K562 (cell line): ENCODE measurements around the gene PIN1. TPM values are rescaled to one million over a fixed set of nuclear protein-coding genes. Genes with fewer than 3 reads are reported as not detected.
A peak's percentile ranks its signal among the peaks of the same experiment; 100 is the strongest.

ENCODE experiments used
- CHD2 ChIP-seq: IDR thresholded peaks from 2 replicates; pipeline ENCODE4 v1.6.1; 2011; ENCODE audit warnings: low read depth, low read length
- HCFC1 ChIP-seq: IDR thresholded peaks from 2 replicates; pipeline ENCODE4 v1.6.1; 2012; ENCODE audit warnings: low read depth, low read length, improper control_type of control experiment
- JUN ChIP-seq, 2 experiments: sonication (generic) in 1 of 2; formaldehyde crosslinking in 1 of 2; IDR thresholded peaks; 2 replicates each; pipeline versions ENCODE4 v1.6.1 to v1.8.0; 2012 to 2022; ENCODE audit warnings: borderline replicate concordance in 2 of 2, mild to moderate bottlenecking in 2 of 2, improper control_type of control experiment in 1 of 2, low read depth in 1 of 2, low read length in 1 of 2, missing genetic modification reagents in 1 of 2
- KLF13 ChIP-seq: fragments of 450-650 bp; IDR thresholded peaks from 2 replicates; pipeline ENCODE4 v1.6.1; 2016; ENCODE audit warnings: missing genetic modification characterization, low read depth, mild to moderate bottlenecking, missing compliant biosample characterization, moderate library complexity, borderline replicate concordance
- MAZ ChIP-seq, 2 experiments: fragments of 450-650 bp in 1 of 2; sonication (generic) in 1 of 2; formaldehyde crosslinking; IDR thresholded peaks in 1 of 2; conservative IDR thresholded peaks in 1 of 2; 2 replicates each; pipeline versions ENCODE4 v1.4.0 to v1.5.0; 2020; ENCODE audit warnings: mild to moderate bottlenecking in 1 of 2, missing genetic modification reagents in 1 of 2
- NFYB ChIP-seq: IDR thresholded peaks from 2 replicates; pipeline ENCODE4 v1.6.1; 2011; ENCODE audit warnings: mild to moderate bottlenecking, moderate library complexity; ENCODE audit not compliant: insufficient read length; ENCODE audit errors: extremely low read depth
- RBFOX2 ChIP-seq: fragments of 200-400 bp; formaldehyde crosslinking; IDR thresholded peaks from 2 replicates; pipeline ENCODE4 v1.6.1; 2017; ENCODE audit warnings: low read depth, mild to moderate bottlenecking, low read length, moderate library complexity
- RNF2 ChIP-seq: sonication (generic); IDR thresholded peaks from 2 replicates; pipeline ENCODE4 v1.6.1; 2016
- SMAD3 ChIP-seq: fragments of 450-650 bp; formaldehyde crosslinking; conservative IDR thresholded peaks from 2 replicates; pipeline ENCODE4 v1.4.0; 2020; ENCODE audit warnings: mild to moderate bottlenecking
- SP1 ChIP-seq: sonication (generic); formaldehyde crosslinking; IDR thresholded peaks from 2 replicates; pipeline ENCODE4 v1.8.1; 2022; ENCODE audit warnings: mild to moderate bottlenecking, missing genetic modification reagents
- TARDBP ChIP-seq: fragments of 450-650 bp; IDR thresholded peaks from 2 replicates; pipeline ENCODE4 v1.6.1; 2016
- ZNF324 ChIP-seq: fragments of 250-450 bp; sonication (Bioruptor Pico); IDR thresholded peaks from 2 replicates; pipeline ENCODE4 v1.4.0; 2020; ENCODE audit warnings: mild to moderate bottlenecking
- polyA plus RNA-seq, 8 experiments: library from polyadenylated mRNA; depleted of rRNA in 4 of 8; stranded (reverse) in 5 of 8; unstranded in 3 of 8; fragments of >200 nt; fragmentation: Nextera tagmentation in 2 of 8; fragmentation: Illumina TruSeq in 1 of 8; extraction: Ambion mirVana in 2 of 8; extraction: Trizol in 1 of 8; gene quantifications; 2 replicates each; pipeline versions ENCODE4 v1.2.1 to v1.2.3, GENCODE V29; 2011 to 2014; ENCODE audit warnings: inconsistent platforms in 1 of 8, missing spikeins in 1 of 8
- total RNA-seq, 7 experiments: library from RNA; depleted of rRNA in 6 of 7; stranded (reverse); fragments of >200 nt in 6 of 7; fragmentation: Illumina TruSeq in 2 of 7; extraction: Trizol in 2 of 7; gene quantifications; 2 replicates each; pipeline versions ENCODE4 v1.2.1 to v1.2.3, GENCODE V29; 2011 to 2021; ENCODE audit warnings: low replicate concordance in 1 of 7
- TF ChIP-seq, protein P1 (sequence below), 2 experiments: fragments of 450-650 bp; IDR thresholded peaks; 2 replicates each; pipeline ENCODE4 v1.6.1; 2018; ENCODE audit warnings: mild to moderate bottlenecking in 2 of 2, low read depth in 1 of 2; ENCODE audit not compliant: partially characterized antibody in 2 of 2
- TF ChIP-seq, protein P2 (sequence below), 3 experiments: IDR thresholded peaks in 2 of 3; conservative IDR thresholded peaks in 1 of 3; 2 replicates each; pipeline ENCODE4 v1.5.1; 2011 to 2012; ENCODE audit warnings: low read length in 3 of 3, mild to moderate bottlenecking in 3 of 3, control low read depth in 2 of 3, improper control_type of control experiment in 1 of 3, inconsistent platforms in 1 of 3, low read depth in 1 of 3, mixed read lengths in 1 of 3, moderate library complexity in 1 of 3; ENCODE audit not compliant: insufficient read depth in 2 of 3
- TF ChIP-seq, protein P3 (sequence below): fragments of 150-350 bp; IDR thresholded peaks from 2 replicates; pipeline ENCODE4 v1.6.1; 2014; ENCODE audit warnings: low read depth, mild to moderate bottlenecking, low read length, borderline replicate concordance

Gene PIN1
- total and polyA plus RNA-seq, 9 of the 15 experiments (the other 6 are each of a cell fraction or from before 2014, with no cell fraction given), result 1.6 to 178 (median 42.5) TPM

DNA sequence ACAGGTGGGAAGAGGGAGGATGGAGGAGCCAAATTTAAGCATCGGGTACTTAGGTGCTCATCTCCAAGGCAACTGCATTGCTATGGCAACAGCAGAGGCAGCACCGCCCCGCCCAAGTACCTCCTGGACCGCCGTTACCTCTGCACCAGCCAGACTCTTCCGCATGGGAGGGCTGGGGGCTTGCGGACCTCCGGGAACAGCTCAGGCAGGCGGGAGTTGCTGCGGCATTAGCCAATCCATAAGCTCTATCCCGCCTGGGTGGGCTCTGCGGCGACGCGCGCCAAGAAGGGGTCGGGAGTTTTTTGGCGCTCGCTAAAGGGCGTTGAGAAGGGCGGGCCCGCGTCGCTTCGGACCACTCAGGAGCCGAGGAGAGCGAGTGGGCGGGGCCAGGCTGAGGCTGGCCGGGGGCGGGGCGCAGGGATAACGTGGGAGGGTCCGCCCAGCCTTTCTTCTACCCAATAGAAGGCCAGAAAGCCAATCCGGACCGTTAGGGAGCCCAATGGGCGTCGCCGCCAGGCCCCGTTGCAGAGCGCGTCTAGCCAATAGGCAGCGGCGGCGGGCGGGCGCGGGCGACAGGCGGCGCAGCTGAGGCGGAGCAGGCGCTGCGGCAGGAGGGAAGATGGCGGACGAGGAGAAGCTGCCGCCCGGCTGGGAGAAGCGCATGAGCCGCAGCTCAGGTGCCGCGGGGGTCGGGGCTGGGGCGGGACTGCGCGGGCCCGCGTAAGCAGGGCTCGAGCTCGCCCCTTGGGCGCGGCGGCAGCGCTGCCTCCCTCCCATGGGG, at the start of gene PIN1 (continued):
- TF ChIP-seq, protein P1, sequence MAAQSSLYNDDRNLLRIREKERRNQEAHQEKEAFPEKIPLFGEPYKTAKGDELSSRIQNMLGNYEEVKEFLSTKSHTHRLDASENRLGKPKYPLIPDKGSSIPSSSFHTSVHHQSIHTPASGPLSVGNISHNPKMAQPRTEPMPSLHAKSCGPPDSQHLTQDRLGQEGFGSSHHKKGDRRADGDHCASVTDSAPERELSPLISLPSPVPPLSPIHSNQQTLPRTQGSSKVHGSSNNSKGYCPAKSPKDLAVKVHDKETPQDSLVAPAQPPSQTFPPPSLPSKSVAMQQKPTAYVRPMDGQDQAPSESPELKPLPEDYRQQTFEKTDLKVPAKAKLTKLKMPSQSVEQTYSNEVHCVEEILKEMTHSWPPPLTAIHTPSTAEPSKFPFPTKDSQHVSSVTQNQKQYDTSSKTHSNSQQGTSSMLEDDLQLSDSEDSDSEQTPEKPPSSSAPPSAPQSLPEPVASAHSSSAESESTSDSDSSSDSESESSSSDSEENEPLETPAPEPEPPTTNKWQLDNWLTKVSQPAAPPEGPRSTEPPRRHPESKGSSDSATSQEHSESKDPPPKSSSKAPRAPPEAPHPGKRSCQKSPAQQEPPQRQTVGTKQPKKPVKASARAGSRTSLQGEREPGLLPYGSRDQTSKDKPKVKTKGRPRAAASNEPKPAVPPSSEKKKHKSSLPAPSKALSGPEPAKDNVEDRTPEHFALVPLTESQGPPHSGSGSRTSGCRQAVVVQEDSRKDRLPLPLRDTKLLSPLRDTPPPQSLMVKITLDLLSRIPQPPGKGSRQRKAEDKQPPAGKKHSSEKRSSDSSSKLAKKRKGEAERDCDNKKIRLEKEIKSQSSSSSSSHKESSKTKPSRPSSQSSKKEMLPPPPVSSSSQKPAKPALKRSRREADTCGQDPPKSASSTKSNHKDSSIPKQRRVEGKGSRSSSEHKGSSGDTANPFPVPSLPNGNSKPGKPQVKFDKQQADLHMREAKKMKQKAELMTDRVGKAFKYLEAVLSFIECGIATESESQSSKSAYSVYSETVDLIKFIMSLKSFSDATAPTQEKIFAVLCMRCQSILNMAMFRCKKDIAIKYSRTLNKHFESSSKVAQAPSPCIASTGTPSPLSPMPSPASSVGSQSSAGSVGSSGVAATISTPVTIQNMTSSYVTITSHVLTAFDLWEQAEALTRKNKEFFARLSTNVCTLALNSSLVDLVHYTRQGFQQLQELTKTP (IDR thresholded peaks at IDR 0.05; ENCODE audit: low read depth in 1 of 2, partially characterized antibody in 2 of 2), result peak in 1 of 2 experiments; percentile 98
- TF ChIP-seq NFYB (peak; percentile 87), MAZ (CRISPR knock-in tag; conservative IDR thresholded peaks at IDR 0.05 in 1 of 2, IDR thresholded peaks at IDR 0.05 in 1 of 2) (peak; percentile 73 to 93), ZNF324 (CRISPR knock-in tag) (no peak), KLF13 (tag) (peak; percentile 86), JUN (IDR thresholded peaks at IDR 0.05; ENCODE audit: borderline replicate concordance, low read depth, low read length) (no peak), JUN (CRISPR knock-in tag; IDR thresholded peaks at IDR 0.05; ENCODE audit: borderline replicate concordance) (0 out of 2 replicates have a peak, but pooled peaks have one; percentile 80), TARDBP (no peak), RNF2 (0 out of 2 replicates have a peak, but pooled peaks have one; percentile 37), SP1 (CRISPR knock-in tag) (peak; percentile 96), RBFOX2 (peak; percentile 86), SMAD3 (no peak), CHD2 (peak; percentile 85), HCFC1 (peak; percentile 51)
- TF ChIP-seq, protein P2, sequence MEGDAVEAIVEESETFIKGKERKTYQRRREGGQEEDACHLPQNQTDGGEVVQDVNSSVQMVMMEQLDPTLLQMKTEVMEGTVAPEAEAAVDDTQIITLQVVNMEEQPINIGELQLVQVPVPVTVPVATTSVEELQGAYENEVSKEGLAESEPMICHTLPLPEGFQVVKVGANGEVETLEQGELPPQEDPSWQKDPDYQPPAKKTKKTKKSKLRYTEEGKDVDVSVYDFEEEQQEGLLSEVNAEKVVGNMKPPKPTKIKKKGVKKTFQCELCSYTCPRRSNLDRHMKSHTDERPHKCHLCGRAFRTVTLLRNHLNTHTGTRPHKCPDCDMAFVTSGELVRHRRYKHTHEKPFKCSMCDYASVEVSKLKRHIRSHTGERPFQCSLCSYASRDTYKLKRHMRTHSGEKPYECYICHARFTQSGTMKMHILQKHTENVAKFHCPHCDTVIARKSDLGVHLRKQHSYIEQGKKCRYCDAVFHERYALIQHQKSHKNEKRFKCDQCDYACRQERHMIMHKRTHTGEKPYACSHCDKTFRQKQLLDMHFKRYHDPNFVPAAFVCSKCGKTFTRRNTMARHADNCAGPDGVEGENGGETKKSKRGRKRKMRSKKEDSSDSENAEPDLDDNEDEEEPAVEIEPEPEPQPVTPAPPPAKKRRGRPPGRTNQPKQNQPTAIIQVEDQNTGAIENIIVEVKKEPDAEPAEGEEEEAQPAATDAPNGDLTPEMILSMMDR (IDR thresholded peaks at IDR 0.05 in 2 of 3, conservative IDR thresholded peaks at IDR 0.05 in 1 of 3; ENCODE audit: insufficient read depth in 2 of 3, low read depth in 1 of 3, low read length in 3 of 3), result peak; percentile 63 to 71 (median 65); a peak in 5 of 6 replicates
- TF ChIP-seq, protein P3, sequence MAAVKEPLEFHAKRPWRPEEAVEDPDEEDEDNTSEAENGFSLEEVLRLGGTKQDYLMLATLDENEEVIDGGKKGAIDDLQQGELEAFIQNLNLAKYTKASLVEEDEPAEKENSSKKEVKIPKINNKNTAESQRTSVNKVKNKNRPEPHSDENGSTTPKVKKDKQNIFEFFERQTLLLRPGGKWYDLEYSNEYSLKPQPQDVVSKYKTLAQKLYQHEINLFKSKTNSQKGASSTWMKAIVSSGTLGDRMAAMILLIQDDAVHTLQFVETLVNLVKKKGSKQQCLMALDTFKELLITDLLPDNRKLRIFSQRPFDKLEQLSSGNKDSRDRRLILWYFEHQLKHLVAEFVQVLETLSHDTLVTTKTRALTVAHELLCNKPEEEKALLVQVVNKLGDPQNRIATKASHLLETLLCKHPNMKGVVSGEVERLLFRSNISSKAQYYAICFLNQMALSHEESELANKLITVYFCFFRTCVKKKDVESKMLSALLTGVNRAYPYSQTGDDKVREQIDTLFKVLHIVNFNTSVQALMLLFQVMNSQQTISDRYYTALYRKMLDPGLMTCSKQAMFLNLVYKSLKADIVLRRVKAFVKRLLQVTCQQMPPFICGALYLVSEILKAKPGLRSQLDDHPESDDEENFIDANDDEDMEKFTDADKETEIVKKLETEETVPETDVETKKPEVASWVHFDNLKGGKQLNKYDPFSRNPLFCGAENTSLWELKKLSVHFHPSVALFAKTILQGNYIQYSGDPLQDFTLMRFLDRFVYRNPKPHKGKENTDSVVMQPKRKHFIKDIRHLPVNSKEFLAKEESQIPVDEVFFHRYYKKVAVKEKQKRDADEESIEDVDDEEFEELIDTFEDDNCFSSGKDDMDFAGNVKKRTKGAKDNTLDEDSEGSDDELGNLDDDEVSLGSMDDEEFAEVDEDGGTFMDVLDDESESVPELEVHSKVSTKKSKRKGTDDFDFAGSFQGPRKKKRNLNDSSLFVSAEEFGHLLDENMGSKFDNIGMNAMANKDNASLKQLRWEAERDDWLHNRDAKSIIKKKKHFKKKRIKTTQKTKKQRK, result peak; percentile 75; the same call in 1 of the 2 replicates
